Gastroesophageal sphincter (tissue), 3 donors: Measurements from ENCODE around the gene ALDH1A3.

ENCODE experiments used
- CTCF ChIP-seq, 4 experiments: fragments of 200-600 bp in 2 of 4; fragments of 450-650 bp in 2 of 4; sonication (generic) in 1 of 4; IDR thresholded peaks; one replicate each; pipeline ENCODE4 v1.5.1; 2017 to 2019; ENCODE audit warnings: antibody characterized with exemption in 4 of 4, mild to moderate bottlenecking in 2 of 4, moderate library complexity in 2 of 4
- POLR2A ChIP-seq, 2 donors: fragments of 450-650 bp; IDR thresholded peaks; one replicate each; pipeline ENCODE4 v1.6.1; 2017; ENCODE audit warnings: antibody characterized with exemption in 2 of 2, mild to moderate bottlenecking in 2 of 2, moderate library complexity in 1 of 2
- POLR2AphosphoS5 ChIP-seq: sonication (generic); formaldehyde crosslinking; IDR thresholded peaks from one replicate; pipeline ENCODE4 v1.6.1; 2017; ENCODE audit warnings: antibody characterized with exemption

GRCh38 chr15:100880897-100881242 is 1.2 kb downstream of the ALDH1A3 start:
- no peak for TF ChIP-seq CTCF (IDR thresholded peaks at IDR 0.05)
- no peak for TF ChIP-seq POLR2A (IDR thresholded peaks at IDR 0.05)
- TF ChIP-seq POLR2AphosphoS5: no peak
